CD4-positive, alpha-beta T cell (primary cell): ENCODE results near the gene SYT11. TPM values are rescaled to one million over a fixed set of nuclear protein-coding genes. Genes with fewer than 3 reads are reported as not detected.
A peak's percentile ranks its signal among the peaks of the same experiment; 100 is the strongest.

Source experiments
- ATAC-seq: fragments of 200-7000 bp; cut with Tn5 transposase; one replicate; pipeline ENCODE4 v1.10.0; 2022; ENCODE audit warnings: mild to moderate bottlenecking; ENCODE audit not compliant: poor library complexity
- CTCF ChIA-PET: fragments of 350-600 bp; sonication (Branson Sonifier 250); formaldehyde crosslinking; loops from one replicate; lab custom pipeline; 2021; ENCODE audit warnings: antibody characterized with exemption, inconsistent platforms; lab: Charles Lee
- POLR2A ChIA-PET: fragments of 350-600 bp; sonication (Branson Sonifier 250); formaldehyde crosslinking; loops from one replicate; lab custom pipeline; 2021; ENCODE audit warnings: antibody characterized with exemption, inconsistent platforms; lab: Charles Lee
- DNase-seq, 14 experiments: peaks; one replicate each; pipeline ENCODE4 v3.0.0-alpha.2; 2013 to 2020; ENCODE audit warnings: mixed read lengths in 2 of 14
- H3K27ac ChIP-seq, 2 donors: one replicate each; pipeline versions ENCODE4 v1.5.1 to v1.7.0; 2013; ENCODE audit warnings: low read length in 2 of 2, low read depth in 1 of 2, mild to moderate bottlenecking in 1 of 2
- H3K27me3 ChIP-seq, 2 experiments: 1 replicate in 1 of 2; 2 replicates in 1 of 2; pipeline versions ENCODE4 v1.6.1 to v1.7.0; 2013; ENCODE audit warnings: low read length in 2 of 2, control low read depth in 1 of 2, mild to moderate bottlenecking in 1 of 2, moderate library complexity in 1 of 2; ENCODE audit not compliant: insufficient read depth in 2 of 2, control insufficient read depth in 1 of 2
- H3K36me3 ChIP-seq: one replicate; pipeline ENCODE4 v1.6.1; 2013; ENCODE audit warnings: low read length, control low read depth; ENCODE audit not compliant: insufficient read depth
- H3K4me1 ChIP-seq: one replicate; pipeline ENCODE4 v1.6.1; 2013; ENCODE audit warnings: low read length, control low read depth; ENCODE audit not compliant: insufficient read depth
- H3K4me3 ChIP-seq: one replicate; pipeline ENCODE4 v1.5.1; 2013; ENCODE audit warnings: mild to moderate bottlenecking, low read length, moderate library complexity
- H3K9me3 ChIP-seq, 2 experiments: 1 replicate in 1 of 2; 2 replicates in 1 of 2; pipeline versions ENCODE4 v1.6.1 to v1.7.0; 2013; ENCODE audit warnings: low read length in 2 of 2, mild to moderate bottlenecking in 2 of 2, control low read depth in 1 of 2, moderate library complexity in 1 of 2; ENCODE audit not compliant: control insufficient read depth in 1 of 2, insufficient read depth in 1 of 2
- H3K27ac Mint-ChIP-seq: one replicate; pipeline ENCODE4 v1.8.0; 2020; ENCODE audit warnings: mixed read lengths
- H3K27me3 Mint-ChIP-seq: one replicate; pipeline ENCODE4 v1.8.0; 2021; ENCODE audit warnings: mixed read lengths
- H3K36me3 Mint-ChIP-seq: one replicate; pipeline ENCODE4 v1.8.0; 2021; ENCODE audit warnings: low read depth, mixed read lengths
- H3K4me1 Mint-ChIP-seq: one replicate; pipeline ENCODE4 v1.8.0; 2021; ENCODE audit warnings: low read depth, mixed read lengths
- H3K4me3 Mint-ChIP-seq: one replicate; pipeline ENCODE4 v1.8.0; 2020; ENCODE audit warnings: mild to moderate bottlenecking, mixed read lengths
- H3K9me3 Mint-ChIP-seq: one replicate; pipeline ENCODE4 v1.8.0; 2020; ENCODE audit warnings: mixed read lengths
- intact Hi-C, 2 experiments: fragments of 100-400 bp; cut with DNase I in 1 of 2; cut with micrococcal nuclease in 1 of 2; formaldehyde crosslinking; loops; one replicate each; pipeline versions ENCODE4 v1.15.1 to v1.9.0; 2023 to 2025; cut with DNase I, micrococcal nuclease
- total RNA-seq, 174 experiments: library from RNA in 2 of 174; stranded (reverse) in 2 of 174; gene quantifications; one replicate each; pipeline ENCODE4 v1.2.3 and lab custom pipeline; 2021 to 2026
- TF ChIP-seq, protein P1 (sequence below): fragments of 200-600 bp; IDR thresholded peaks from one replicate; pipeline ENCODE4 v1.8.0; 2022; ENCODE audit warnings: antibody characterized with exemption, mild to moderate bottlenecking

SYT11 gene
- total RNA-seq, 2 experiments from 2014 or later: 6.1 to 6.3 TPM

DNA sequence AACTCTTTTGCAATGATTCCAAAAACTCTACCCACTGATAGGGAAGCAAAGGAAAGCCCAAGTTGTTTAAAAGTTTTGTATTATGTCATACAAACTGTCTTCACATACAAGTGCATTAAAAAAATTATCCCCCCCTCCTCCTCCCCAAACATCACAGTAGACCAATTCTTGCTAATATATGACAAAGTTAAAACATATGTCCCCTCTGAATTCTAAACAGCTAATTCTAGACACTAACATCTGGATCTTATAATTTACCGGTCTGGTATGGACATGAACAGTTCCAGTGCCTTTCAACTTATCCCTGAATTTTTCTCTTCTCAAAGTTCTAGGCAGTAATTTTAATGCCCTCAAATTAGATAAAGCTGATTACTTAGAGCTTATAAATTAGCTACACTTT is 38.4 kb downstream of the SYT11 start:
- H3K9me3 Mint-ChIP-seq: no peaks in the 10 kb centered on the region
- intact Hi-C loops: no loop called here
- Histone ChIP-seq H3K36me3 (peaks cover 48% of the 10 kb centered on the region), H3K4me3 (no peak overlapping the region), H3K9me3 (no peaks in the 10 kb centered on the region), H3K4me1 (peaks cover 12% of the 10 kb centered on the region), H3K27me3 (no peaks in the 10 kb centered on the region), H3K27ac (no peak overlapping the region)
- ATAC-seq (no peak), DNase-seq (no peak)
- no peak overlapping the region for H3K27ac Mint-ChIP-seq
- peaks cover 19% of the 10 kb centered on the region for H3K4me1 Mint-ChIP-seq
- TF ChIP-seq, protein P1, sequence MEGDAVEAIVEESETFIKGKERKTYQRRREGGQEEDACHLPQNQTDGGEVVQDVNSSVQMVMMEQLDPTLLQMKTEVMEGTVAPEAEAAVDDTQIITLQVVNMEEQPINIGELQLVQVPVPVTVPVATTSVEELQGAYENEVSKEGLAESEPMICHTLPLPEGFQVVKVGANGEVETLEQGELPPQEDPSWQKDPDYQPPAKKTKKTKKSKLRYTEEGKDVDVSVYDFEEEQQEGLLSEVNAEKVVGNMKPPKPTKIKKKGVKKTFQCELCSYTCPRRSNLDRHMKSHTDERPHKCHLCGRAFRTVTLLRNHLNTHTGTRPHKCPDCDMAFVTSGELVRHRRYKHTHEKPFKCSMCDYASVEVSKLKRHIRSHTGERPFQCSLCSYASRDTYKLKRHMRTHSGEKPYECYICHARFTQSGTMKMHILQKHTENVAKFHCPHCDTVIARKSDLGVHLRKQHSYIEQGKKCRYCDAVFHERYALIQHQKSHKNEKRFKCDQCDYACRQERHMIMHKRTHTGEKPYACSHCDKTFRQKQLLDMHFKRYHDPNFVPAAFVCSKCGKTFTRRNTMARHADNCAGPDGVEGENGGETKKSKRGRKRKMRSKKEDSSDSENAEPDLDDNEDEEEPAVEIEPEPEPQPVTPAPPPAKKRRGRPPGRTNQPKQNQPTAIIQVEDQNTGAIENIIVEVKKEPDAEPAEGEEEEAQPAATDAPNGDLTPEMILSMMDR: no peak
- CTCF ChIA-PET: no interaction called here
- no peaks in the 10 kb centered on the region for H3K27me3 Mint-ChIP-seq
- POLR2A ChIA-PET: no interaction called here
- H3K4me3 Mint-ChIP-seq: no peak overlapping the region
- peaks cover 46% of the 10 kb centered on the region for H3K36me3 Mint-ChIP-seq

DNA sequence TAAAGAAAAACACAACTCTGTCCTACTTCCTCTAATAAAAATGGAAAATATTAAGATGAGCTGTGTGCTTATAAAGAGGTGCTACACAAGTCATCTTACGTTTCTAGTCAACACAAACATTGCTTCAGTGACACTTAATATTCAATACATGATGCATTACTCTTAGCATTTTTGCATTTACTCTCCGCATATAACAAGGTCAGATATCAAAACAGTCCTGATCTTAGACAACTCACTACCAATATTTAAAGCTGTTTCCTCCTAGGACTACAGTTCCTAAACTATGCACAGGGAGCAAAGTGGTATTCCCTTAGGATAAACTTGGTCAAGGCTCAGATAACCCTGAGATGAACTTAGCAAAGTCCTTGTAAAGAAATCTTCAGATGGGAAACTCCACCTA is 39.5 kb downstream of the SYT11 start:
- POLR2A ChIA-PET: interaction anchor here (0.5 to 1.0 kb wide), 3 partner anchors 37 to 84 kb away, joined by 3 read pairs; partner anchors contain the start of gene GON4L

DNA sequence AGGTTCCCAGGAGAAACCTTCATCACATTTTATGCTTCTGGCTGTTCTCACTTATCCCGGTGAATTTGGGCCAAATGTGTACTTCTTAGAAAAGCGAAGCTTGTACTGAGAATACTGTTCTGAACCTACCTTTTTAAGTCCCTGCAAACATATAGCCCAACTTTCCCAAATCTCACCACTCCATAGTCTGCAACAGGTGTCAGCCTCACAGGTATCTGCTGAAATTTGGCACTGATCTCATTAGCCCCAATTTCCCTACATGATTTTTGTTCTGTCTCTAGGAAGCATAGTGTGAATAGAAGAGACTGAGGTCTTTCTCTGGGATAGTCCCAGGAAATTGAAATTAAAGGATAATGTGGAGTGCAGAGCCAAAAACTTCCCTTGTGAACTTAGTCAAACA is 40.3 kb downstream of the SYT11 start:
- POLR2A ChIA-PET: interaction anchor here (0.6 to 1.0 kb wide), 2 partner anchors 38 to 42 kb away, joined by 3 to 4 read pairs; partner anchors contain the start of gene GON4L
- ATAC-seq: no peak
- Histone ChIP-seq H3K4me1 (no peaks in the 10 kb centered on the region), H3K9me3 (no peaks in the 10 kb centered on the region), H3K27ac (no peak overlapping the region), H3K36me3 (peaks cover 62% of the 10 kb centered on the region), H3K4me3 (no peak overlapping the region), H3K27me3 (no peaks in the 10 kb centered on the region)
- Mint-ChIP-seq H3K9me3 (no peaks in the 10 kb centered on the region), H3K36me3 (peaks cover 61% of the 10 kb centered on the region), H3K4me1 (peaks cover 10% of the 10 kb centered on the region), H3K4me3 (no peak overlapping the region), H3K27me3 (no peaks in the 10 kb centered on the region), H3K27ac (no peak overlapping the region)
- DNase-seq: no peak
- CTCF ChIA-PET: no interaction called here
- TF ChIP-seq, protein P1: no peak
- intact Hi-C loops: no loop called here

More for the DNA sequence above, 39.5 kb downstream of the SYT11 start:
- Histone ChIP-seq H3K4me3 (no peak overlapping the region), H3K4me1 (peaks cover 1% of the 10 kb centered on the region), H3K27me3 (no peaks in the 10 kb centered on the region), H3K27ac (no peak overlapping the region), H3K36me3 (peaks cover 54% of the 10 kb centered on the region), H3K9me3 (no peaks in the 10 kb centered on the region)
- Mint-ChIP-seq H3K9me3 (no peaks in the 10 kb centered on the region), H3K4me3 (no peak overlapping the region), H3K36me3 (peaks cover 53% of the 10 kb centered on the region), H3K27me3 (no peaks in the 10 kb centered on the region), H3K4me1 (peaks cover 7% of the 10 kb centered on the region), H3K27ac (peak overlapping the region; percentile 4)
- intact Hi-C loops: no loop called here
- ATAC-seq (no peak), DNase-seq (no peak)
- TF ChIP-seq, protein P1: no peak
- CTCF ChIA-PET: no interaction called here
